ENCODE measurements around the gene LACTB.
"Not testable (repeated sequence)": the region's sequence is repeated elsewhere in the genome, so short reads cannot be mapped to it uniquely, and the experiment has no call there.

- not testable (repeated sequence) for TF ChIP-seq CTCF (IDR thresholded peaks at IDR 0.05 in 8 of 11, conservative IDR thresholded peaks at IDR 0.05 in 3 of 11); POLR2A (IDR thresholded peaks at IDR 0.05)
Observed at GRCh38 chr15:63105354-63105753, 16.3 kb upstream of the LACTB start.

All from spleen (tissue), 7 donors.